GM23338 (cell line): Measurements from ENCODE around the gene TRPM3. TPM values are rescaled to one million over a fixed set of nuclear protein-coding genes. Genes with fewer than 3 reads are reported as not detected.

Experiments
- ATAC-seq: fragments of 200-7000 bp; cut with Tn5 transposase; 3 replicates; pipeline ENCODE4 v1.9.1; 2020
- DNase-seq: peaks from one replicate; pipeline ENCODE4 v3.0.0-alpha.2; 2015; ENCODE audit warnings: low spot score
- H2AFZ ChIP-seq: fragments of 200-600 bp; sonication (generic); 2 replicates; pipeline ENCODE4 v1.8.0; 2016; ENCODE audit warnings: antibody characterized with exemption, mild to moderate bottlenecking, moderate library complexity
- H3F3A ChIP-seq: fragments of 200-600 bp; sonication (generic); replicated peaks from 2 replicates; pipeline ENCODE4 v1.8.0; 2017; ENCODE audit warnings: antibody characterized with exemption, mixed run types, low read depth
- H3K27ac ChIP-seq: fragments of 200-600 bp; sonication (generic); 2 replicates; pipeline ENCODE4 v1.6.1; 2016; ENCODE audit warnings: low read depth
- H3K27me3 ChIP-seq: fragments of 200-600 bp; sonication (generic); 2 replicates; pipeline ENCODE4 v1.8.0; 2016; ENCODE audit warnings: mild to moderate bottlenecking, mixed run types, moderate library complexity; ENCODE audit not compliant: insufficient read depth
- H3K36me3 ChIP-seq: fragments of 200-600 bp; sonication (generic); 2 replicates; pipeline ENCODE4 v1.8.0; 2016; ENCODE audit warnings: mild to moderate bottlenecking; ENCODE audit not compliant: insufficient read depth
- H3K4me1 ChIP-seq: fragments of 200-600 bp; sonication (generic); 2 replicates; pipeline ENCODE4 v1.8.0; 2016; ENCODE audit warnings: mild to moderate bottlenecking, moderate library complexity; ENCODE audit not compliant: insufficient read depth
- H3K4me2 ChIP-seq: fragments of 200-600 bp; sonication (generic); 2 replicates; pipeline ENCODE4 v1.7.1; 2017; ENCODE audit warnings: mixed run types
- H3K4me3 ChIP-seq: fragments of 200-600 bp; sonication (generic); 2 replicates; pipeline ENCODE4 v1.6.1; 2016; ENCODE audit warnings: mixed run types
- H3K79me2 ChIP-seq: fragments of 200-600 bp; sonication (generic); replicated peaks from 2 replicates; pipeline ENCODE4 v1.8.0; 2017; ENCODE audit warnings: mild to moderate bottlenecking; ENCODE audit not compliant: insufficient read depth
- H3K9me2 ChIP-seq: fragments of 200-600 bp; sonication (generic); 2 replicates; pipeline ENCODE4 v1.8.0; 2017; ENCODE audit not compliant: insufficient read depth
- H4K20me1 ChIP-seq: fragments of 200-600 bp; sonication (generic); replicated peaks from 2 replicates; pipeline ENCODE4 v1.8.0; 2017; ENCODE audit warnings: mild to moderate bottlenecking; ENCODE audit not compliant: insufficient read depth
- H3K27ac Mint-ChIP-seq: 2 replicates; pipeline ENCODE4 v1.8.0; 2020; ENCODE audit warnings: inconsistent platforms, mild to moderate bottlenecking, moderate library complexity, mixed read lengths
- H3K27me3 Mint-ChIP-seq: 3 replicates; pipeline ENCODE4 v1.8.0; 2022; ENCODE audit warnings: low read depth, mild to moderate bottlenecking, moderate library complexity, mixed read lengths, inconsistent platforms; ENCODE audit not compliant: insufficient read depth, poor library complexity
- H3K36me3 Mint-ChIP-seq: 3 replicates; pipeline ENCODE4 v1.8.0; 2021; ENCODE audit warnings: low read depth, mild to moderate bottlenecking, inconsistent platforms, moderate library complexity, mixed read lengths
- H3K4me1 Mint-ChIP-seq: 3 replicates; pipeline ENCODE4 v1.8.0; 2020; ENCODE audit warnings: mild to moderate bottlenecking, inconsistent platforms, mixed read lengths
- H3K4me3 Mint-ChIP-seq: 3 replicates; pipeline ENCODE4 v1.8.0; 2021; ENCODE audit warnings: moderate library complexity, mild to moderate bottlenecking, inconsistent platforms, mixed read lengths
- H3K9me3 Mint-ChIP-seq: 3 replicates; pipeline ENCODE4 v1.8.0; 2020; ENCODE audit warnings: moderate library complexity, mild to moderate bottlenecking, inconsistent platforms, mixed read lengths
- CREB1 ChIP-seq: fragments of 250-450 bp; sonication (Bioruptor Pico); IDR thresholded peaks from 2 replicates; pipeline ENCODE4 v1.5.0; 2020; ENCODE audit warnings: low read depth, mild to moderate bottlenecking, moderate library complexity
- EZH2 ChIP-seq: fragments of 200-600 bp; sonication (generic); IDR thresholded peaks from one replicate; pipeline ENCODE4 v1.8.0; 2017; ENCODE audit warnings: antibody characterized with exemption, mild to moderate bottlenecking, low read depth; ENCODE audit not compliant: unreplicated experiment
- EZH2phosphoT487 ChIP-seq: fragments of 200-600 bp; sonication (generic); IDR thresholded peaks from one replicate; pipeline ENCODE4 v1.8.1; 2018; ENCODE audit warnings: antibody characterized with exemption; ENCODE audit not compliant: unreplicated experiment
- JUNB ChIP-seq: IDR thresholded peaks from one replicate; pipeline ENCODE4 v1.6.1; 2016; ENCODE audit warnings: antibody characterized with exemption; ENCODE audit not compliant: unreplicated experiment
- NANOG ChIP-seq: IDR thresholded peaks from 2 replicates; pipeline ENCODE4 v1.6.1; 2016; ENCODE audit warnings: antibody characterized with exemption, borderline replicate concordance
- POLR2AphosphoS5 ChIP-seq: IDR thresholded peaks from 2 replicates; pipeline ENCODE4 v1.6.1; 2016; ENCODE audit warnings: antibody characterized with exemption, low read depth
- STAT1 ChIP-seq: IDR thresholded peaks from one replicate; pipeline ENCODE4 v1.6.1; 2016; ENCODE audit warnings: antibody characterized with exemption; ENCODE audit not compliant: unreplicated experiment
- ZNF114 ChIP-seq: fragments of 250-450 bp; sonication (Bioruptor Pico); IDR thresholded peaks from 2 replicates; pipeline ENCODE4 v1.5.0; 2020; ENCODE audit warnings: mild to moderate bottlenecking, moderate library complexity
- ZNF331 ChIP-seq: fragments of 250-450 bp; sonication (Bioruptor Pico); IDR thresholded peaks from 2 replicates; pipeline ENCODE4 v1.5.0; 2020; ENCODE audit warnings: low read depth, mild to moderate bottlenecking, moderate library complexity
- polyA plus RNA-seq: library from polyadenylated mRNA; unstranded; fragments of >200 nt; fragmentation: Nextera tagmentation; extraction: Ambion mirVana; gene quantifications from 2 replicates; pipeline ENCODE4 v1.2.1, GENCODE V29; 2016
- total RNA-seq: library from RNA; depleted of rRNA; stranded (reverse); fragments of >200 nt; shearing (Covaris generic); gene quantifications from 2 replicates; pipeline ENCODE4 v1.2.3, GENCODE V29; 2014
- TF ChIP-seq, protein P1 (sequence below), 2 experiments: fragments of 200-600 bp in 1 of 2; sonication (generic) in 1 of 2; conservative IDR thresholded peaks; 2 replicates each; pipeline versions ENCODE4 v1.5.1 to v1.6.1; 2016 to 2017; ENCODE audit warnings: antibody characterized with exemption in 2 of 2, low read depth in 2 of 2, mild to moderate bottlenecking in 2 of 2, moderate library complexity in 1 of 2
- TF ChIP-seq, protein P2 (sequence below): fragments of 250-450 bp; sonication (Bioruptor Pico); IDR thresholded peaks from 2 replicates; pipeline ENCODE4 v1.5.0; 2020; ENCODE audit warnings: mild to moderate bottlenecking, moderate library complexity
- TF ChIP-seq, protein P3 (sequence below): IDR thresholded peaks from one replicate; pipeline ENCODE4 v1.6.1; 2018; ENCODE audit warnings: antibody characterized with exemption; ENCODE audit not compliant: unreplicated experiment
- TF ChIP-seq, protein P4 (sequence below): IDR thresholded peaks from 2 replicates; pipeline ENCODE4 v1.6.1; 2016; ENCODE audit warnings: antibody characterized with exemption

Gene TRPM3
- total and polyA plus RNA-seq, 2 experiments from 2014 or later, result 2.8 to 8.2 TPM

DNA sequence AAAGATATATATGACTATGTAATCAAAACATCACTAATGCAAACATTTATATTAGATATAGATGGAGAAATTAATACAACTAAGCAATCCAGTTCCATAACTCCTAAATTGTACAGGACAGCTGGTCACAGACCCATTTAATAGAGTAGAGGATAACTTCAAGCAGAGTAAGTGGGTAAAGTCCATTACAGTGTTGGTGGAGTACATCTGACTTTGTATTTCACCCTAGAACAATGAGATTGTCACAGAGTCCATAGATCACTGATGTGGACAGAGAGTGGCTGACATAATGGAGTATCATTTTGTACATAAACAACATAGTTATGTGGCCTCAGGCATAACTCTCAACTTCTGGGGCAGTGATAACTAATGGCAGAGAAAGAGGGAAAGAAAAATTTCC lies 439.1 kb downstream of the TRPM3 start:
- no peaks in the 10 kb centered on the region for H3K36me3 Mint-ChIP-seq
- H4K20me1 ChIP-seq, result no peaks in the 10 kb centered on the region
- H3K27me3 Mint-ChIP-seq, result peaks cover 3% of the 10 kb centered on the region
- no peak for DNase-seq
- no peaks in the 10 kb centered on the region for H3K79me2 ChIP-seq
- H3K27ac Mint-ChIP-seq, result no peak overlapping the region
- H3F3A ChIP-seq, result no peaks in the 10 kb centered on the region
- H3K27ac ChIP-seq, result no peak overlapping the region
- no peaks in the 10 kb centered on the region for H3K4me1 ChIP-seq
- H2AFZ ChIP-seq, result no peak overlapping the region
- no peaks in the 10 kb centered on the region for H3K36me3 ChIP-seq
- no peaks in the 10 kb centered on the region for H3K9me3 Mint-ChIP-seq
- TF ChIP-seq, protein P1, sequence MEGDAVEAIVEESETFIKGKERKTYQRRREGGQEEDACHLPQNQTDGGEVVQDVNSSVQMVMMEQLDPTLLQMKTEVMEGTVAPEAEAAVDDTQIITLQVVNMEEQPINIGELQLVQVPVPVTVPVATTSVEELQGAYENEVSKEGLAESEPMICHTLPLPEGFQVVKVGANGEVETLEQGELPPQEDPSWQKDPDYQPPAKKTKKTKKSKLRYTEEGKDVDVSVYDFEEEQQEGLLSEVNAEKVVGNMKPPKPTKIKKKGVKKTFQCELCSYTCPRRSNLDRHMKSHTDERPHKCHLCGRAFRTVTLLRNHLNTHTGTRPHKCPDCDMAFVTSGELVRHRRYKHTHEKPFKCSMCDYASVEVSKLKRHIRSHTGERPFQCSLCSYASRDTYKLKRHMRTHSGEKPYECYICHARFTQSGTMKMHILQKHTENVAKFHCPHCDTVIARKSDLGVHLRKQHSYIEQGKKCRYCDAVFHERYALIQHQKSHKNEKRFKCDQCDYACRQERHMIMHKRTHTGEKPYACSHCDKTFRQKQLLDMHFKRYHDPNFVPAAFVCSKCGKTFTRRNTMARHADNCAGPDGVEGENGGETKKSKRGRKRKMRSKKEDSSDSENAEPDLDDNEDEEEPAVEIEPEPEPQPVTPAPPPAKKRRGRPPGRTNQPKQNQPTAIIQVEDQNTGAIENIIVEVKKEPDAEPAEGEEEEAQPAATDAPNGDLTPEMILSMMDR (conservative IDR thresholded peaks at IDR 0.05; ENCODE audit: low read depth in 2 of 2), result no peak
- TF ChIP-seq NANOG (no peak), JUNB (no peak), EZH2 (no peak), ZNF114 (CRISPR knock-in tag) (no peak), EZH2phosphoT487 (no peak), CREB1 (CRISPR knock-in tag) (no peak), ZNF331 (CRISPR knock-in tag) (no peak), STAT1 (no peak), POLR2AphosphoS5 (no peak)
- TF ChIP-seq, protein P2, sequence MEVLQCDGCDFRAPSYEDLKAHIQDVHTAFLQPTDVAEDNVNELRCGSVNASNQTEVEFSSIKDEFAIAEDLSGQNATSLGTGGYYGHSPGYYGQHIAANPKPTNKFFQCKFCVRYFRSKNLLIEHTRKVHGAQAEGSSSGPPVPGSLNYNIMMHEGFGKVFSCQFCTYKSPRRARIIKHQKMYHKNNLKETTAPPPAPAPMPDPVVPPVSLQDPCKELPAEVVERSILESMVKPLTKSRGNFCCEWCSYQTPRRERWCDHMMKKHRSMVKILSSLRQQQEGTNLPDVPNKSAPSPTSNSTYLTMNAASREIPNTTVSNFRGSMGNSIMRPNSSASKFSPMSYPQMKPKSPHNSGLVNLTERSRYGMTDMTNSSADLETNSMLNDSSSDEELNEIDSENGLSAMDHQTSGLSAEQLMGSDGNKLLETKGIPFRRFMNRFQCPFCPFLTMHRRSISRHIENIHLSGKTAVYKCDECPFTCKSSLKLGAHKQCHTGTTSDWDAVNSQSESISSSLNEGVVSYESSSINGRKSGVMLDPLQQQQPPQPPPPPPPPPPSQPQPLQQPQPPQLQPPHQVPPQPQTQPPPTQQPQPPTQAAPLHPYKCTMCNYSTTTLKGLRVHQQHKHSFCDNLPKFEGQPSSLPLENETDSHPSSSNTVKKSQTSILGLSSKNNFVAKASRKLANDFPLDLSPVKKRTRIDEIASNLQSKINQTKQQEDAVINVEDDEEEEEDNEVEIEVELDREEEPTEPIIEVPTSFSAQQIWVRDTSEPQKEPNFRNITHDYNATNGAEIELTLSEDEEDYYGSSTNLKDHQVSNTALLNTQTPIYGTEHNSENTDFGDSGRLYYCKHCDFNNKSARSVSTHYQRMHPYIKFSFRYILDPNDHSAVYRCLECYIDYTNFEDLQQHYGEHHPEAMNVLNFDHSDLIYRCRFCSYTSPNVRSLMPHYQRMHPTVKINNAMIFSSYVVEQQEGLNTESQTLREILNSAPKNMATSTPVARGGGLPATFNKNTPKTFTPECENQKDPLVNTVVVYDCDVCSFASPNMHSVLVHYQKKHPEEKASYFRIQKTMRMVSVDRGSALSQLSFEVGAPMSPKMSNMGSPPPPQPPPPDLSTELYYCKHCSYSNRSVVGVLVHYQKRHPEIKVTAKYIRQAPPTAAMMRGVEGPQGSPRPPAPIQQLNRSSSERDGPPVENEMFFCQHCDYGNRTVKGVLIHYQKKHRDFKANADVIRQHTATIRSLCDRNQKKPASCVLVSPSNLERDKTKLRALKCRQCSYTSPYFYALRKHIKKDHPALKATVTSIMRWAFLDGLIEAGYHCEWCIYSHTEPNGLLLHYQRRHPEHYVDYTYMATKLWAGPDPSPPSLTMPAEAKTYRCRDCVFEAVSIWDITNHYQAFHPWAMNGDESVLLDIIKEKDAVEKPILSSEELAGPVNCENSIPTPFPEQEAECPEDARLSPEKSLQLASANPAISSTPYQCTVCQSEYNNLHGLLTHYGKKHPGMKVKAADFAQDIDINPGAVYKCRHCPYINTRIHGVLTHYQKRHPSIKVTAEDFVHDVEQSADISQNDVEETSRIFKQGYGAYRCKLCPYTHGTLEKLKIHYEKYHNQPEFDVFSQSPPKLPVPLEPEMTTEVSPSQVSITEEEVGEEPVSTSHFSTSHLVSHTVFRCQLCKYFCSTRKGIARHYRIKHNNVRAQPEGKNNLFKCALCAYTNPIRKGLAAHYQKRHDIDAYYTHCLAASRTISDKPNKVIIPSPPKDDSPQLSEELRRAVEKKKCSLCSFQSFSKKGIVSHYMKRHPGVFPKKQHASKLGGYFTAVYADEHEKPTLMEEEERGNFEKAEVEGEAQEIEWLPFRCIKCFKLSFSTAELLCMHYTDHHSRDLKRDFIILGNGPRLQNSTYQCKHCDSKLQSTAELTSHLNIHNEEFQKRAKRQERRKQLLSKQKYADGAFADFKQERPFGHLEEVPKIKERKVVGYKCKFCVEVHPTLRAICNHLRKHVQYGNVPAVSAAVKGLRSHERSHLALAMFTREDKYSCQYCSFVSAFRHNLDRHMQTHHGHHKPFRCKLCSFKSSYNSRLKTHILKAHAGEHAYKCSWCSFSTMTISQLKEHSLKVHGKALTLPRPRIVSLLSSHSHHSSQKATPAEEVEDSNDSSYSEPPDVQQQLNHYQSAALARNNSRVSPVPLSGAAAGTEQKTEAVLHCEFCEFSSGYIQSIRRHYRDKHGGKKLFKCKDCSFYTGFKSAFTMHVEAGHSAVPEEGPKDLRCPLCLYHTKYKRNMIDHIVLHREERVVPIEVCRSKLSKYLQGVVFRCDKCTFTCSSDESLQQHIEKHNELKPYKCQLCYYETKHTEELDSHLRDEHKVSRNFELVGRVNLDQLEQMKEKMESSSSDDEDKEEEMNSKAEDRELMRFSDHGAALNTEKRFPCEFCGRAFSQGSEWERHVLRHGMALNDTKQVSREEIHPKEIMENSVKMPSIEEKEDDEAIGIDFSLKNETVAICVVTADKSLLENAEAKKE (CRISPR knock-in tag), result no peak
- TF ChIP-seq, protein P3, sequence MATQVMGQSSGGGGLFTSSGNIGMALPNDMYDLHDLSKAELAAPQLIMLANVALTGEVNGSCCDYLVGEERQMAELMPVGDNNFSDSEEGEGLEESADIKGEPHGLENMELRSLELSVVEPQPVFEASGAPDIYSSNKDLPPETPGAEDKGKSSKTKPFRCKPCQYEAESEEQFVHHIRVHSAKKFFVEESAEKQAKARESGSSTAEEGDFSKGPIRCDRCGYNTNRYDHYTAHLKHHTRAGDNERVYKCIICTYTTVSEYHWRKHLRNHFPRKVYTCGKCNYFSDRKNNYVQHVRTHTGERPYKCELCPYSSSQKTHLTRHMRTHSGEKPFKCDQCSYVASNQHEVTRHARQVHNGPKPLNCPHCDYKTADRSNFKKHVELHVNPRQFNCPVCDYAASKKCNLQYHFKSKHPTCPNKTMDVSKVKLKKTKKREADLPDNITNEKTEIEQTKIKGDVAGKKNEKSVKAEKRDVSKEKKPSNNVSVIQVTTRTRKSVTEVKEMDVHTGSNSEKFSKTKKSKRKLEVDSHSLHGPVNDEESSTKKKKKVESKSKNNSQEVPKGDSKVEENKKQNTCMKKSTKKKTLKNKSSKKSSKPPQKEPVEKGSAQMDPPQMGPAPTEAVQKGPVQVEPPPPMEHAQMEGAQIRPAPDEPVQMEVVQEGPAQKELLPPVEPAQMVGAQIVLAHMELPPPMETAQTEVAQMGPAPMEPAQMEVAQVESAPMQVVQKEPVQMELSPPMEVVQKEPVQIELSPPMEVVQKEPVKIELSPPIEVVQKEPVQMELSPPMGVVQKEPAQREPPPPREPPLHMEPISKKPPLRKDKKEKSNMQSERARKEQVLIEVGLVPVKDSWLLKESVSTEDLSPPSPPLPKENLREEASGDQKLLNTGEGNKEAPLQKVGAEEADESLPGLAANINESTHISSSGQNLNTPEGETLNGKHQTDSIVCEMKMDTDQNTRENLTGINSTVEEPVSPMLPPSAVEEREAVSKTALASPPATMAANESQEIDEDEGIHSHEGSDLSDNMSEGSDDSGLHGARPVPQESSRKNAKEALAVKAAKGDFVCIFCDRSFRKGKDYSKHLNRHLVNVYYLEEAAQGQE, result no peak
- TF ChIP-seq, protein P4, sequence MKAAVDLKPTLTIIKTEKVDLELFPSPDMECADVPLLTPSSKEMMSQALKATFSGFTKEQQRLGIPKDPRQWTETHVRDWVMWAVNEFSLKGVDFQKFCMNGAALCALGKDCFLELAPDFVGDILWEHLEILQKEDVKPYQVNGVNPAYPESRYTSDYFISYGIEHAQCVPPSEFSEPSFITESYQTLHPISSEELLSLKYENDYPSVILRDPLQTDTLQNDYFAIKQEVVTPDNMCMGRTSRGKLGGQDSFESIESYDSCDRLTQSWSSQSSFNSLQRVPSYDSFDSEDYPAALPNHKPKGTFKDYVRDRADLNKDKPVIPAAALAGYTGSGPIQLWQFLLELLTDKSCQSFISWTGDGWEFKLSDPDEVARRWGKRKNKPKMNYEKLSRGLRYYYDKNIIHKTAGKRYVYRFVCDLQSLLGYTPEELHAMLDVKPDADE, result no peak
- no peak overlapping the region for H3K4me3 ChIP-seq
- no peak for ATAC-seq
- no peaks in the 10 kb centered on the region for H3K9me2 ChIP-seq
- H3K27me3 ChIP-seq, result no peaks in the 10 kb centered on the region
- no peak overlapping the region for H3K4me3 Mint-ChIP-seq
- no peak overlapping the region for H3K4me2 ChIP-seq
- H3K4me1 Mint-ChIP-seq, result no peaks in the 10 kb centered on the region
